Duodenal mucosa (tissue), 2 donors: ENCODE results near the gene UVRAG.

Experiments
- H3K27ac ChIP-seq: one replicate; pipeline ENCODE4 v1.7.0; 2013; ENCODE audit warnings: low read depth, low read length
- H3K27me3 ChIP-seq, 2 donors: one replicate each; pipeline ENCODE4 v1.7.0; 2013; ENCODE audit warnings: low read length in 2 of 2, control low read depth in 1 of 2; ENCODE audit not compliant: insufficient read depth in 2 of 2, control insufficient read depth in 1 of 2
- H3K36me3 ChIP-seq, 2 donors: one replicate each; pipeline ENCODE4 v1.7.0; 2013; ENCODE audit warnings: low read length in 2 of 2, control low read depth in 1 of 2; ENCODE audit not compliant: insufficient read depth in 2 of 2, control insufficient read depth in 1 of 2
- H3K4me1 ChIP-seq, 2 donors: one replicate each; pipeline ENCODE4 v1.7.0; 2013; ENCODE audit warnings: low read length in 2 of 2, control low read depth in 1 of 2; ENCODE audit not compliant: insufficient read depth in 2 of 2, control insufficient read depth in 1 of 2
- H3K4me3 ChIP-seq, 2 donors: one replicate each; pipeline ENCODE4 v1.7.0; 2013; ENCODE audit warnings: low read length in 2 of 2, low read depth in 1 of 2
- H3K9ac ChIP-seq, 2 donors: one replicate each; pipeline ENCODE4 v1.7.0; 2013; ENCODE audit warnings: low read length in 2 of 2, low read depth in 1 of 2
- H3K9me3 ChIP-seq, 2 donors: one replicate each; pipeline ENCODE4 v1.7.0; 2013; ENCODE audit warnings: low read length in 2 of 2, control low read depth in 1 of 2; ENCODE audit not compliant: control insufficient read depth in 1 of 2

Gene UVRAG

DNA sequence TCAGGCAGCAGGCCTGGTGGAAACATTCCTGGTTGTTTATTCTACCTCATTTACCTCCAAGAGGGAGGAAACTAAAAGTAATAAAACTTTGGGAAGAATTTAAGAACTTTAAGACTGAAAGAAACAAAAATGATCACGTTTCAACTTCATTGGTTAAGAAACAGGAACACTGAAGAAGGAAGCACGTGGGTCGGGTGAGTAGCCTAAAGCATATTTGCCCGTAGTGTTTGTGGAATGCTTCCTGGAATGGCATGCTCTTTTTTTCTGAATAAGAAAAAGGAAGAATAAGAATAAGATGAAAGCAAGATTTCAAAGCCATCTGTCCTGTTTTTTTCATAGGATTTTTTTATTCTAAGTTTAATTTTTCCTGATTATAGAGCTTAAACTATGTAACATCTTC is 308.2 kb downstream of the UVRAG start:
- H3K27me3 ChIP-seq = no peaks in the 10 kb centered on the region
- H3K4me3 ChIP-seq = no peak overlapping the region
- no peak overlapping the region for H3K27ac ChIP-seq
- no peak overlapping the region for H3K9ac ChIP-seq
- no peaks in the 10 kb centered on the region for H3K9me3 ChIP-seq
- H3K4me1 ChIP-seq = peaks cover 26 to 38% of the 10 kb centered on the region in 2 donors
- H3K36me3 ChIP-seq = no peaks in the 10 kb centered on the region

DNA sequence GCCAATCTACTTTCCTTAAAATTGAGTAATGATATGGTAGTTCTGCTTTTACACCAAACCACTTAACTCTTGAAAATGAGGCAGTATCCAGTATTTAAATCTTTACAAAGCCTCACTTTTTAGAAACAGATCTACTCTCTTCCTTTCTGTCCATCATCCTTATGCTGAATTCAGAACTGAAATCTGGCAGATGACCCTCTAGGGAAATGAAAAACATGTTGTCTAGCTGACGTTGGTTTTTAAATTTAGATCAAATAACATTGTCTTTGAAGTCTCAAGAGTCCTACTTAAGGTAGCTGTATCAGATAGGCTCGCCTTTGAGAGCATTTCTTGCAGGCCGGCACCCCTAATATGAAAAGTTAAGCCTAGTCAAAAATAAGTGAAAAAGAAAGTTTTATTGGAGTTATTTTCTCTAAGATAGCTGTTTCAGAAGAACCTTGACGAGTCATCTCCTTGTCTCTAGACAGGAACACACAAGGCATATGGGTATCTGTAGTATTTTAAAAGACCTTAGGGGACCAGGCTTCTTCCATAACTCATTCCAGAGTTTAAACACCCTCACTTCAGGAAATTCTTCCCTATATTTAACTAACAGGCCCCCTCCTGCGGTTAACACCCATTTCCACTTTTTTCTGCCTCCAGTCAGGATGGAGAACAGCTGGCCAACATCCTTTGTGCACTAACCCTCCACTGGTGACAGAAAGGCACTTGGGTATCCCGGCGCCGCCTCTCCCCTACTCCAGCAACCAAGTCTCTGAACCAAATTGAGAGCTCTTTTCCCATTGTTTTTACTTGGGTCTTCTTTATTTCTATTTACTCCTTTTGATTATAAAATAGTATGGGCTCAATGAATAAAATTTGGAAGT is 310.1 kb downstream of the UVRAG start:
- H3K4me3 ChIP-seq = no peak overlapping the region
- peaks cover 18 to 36% of the 10 kb centered on the region in 2 donors for H3K4me1 ChIP-seq
- H3K9me3 ChIP-seq = no peaks in the 10 kb centered on the region
- H3K9ac ChIP-seq = no peak overlapping the region
- no peaks in the 10 kb centered on the region for H3K27me3 ChIP-seq
- no peaks in the 10 kb centered on the region for H3K36me3 ChIP-seq
- no peak overlapping the region for H3K27ac ChIP-seq

GRCh38 chr11:76129729-76130128 is 314.7 kb downstream of the UVRAG start:
- Histone ChIP-seq H3K4me1 (peaks cover 19 to 31% of the 10 kb centered on the region in 2 donors), H3K9me3 (no peaks in the 10 kb centered on the region), H3K4me3 (no peak overlapping the region), H3K27ac (no peak overlapping the region), H3K9ac (no peak overlapping the region), H3K36me3 (no peaks in the 10 kb centered on the region), H3K27me3 (no peaks in the 10 kb centered on the region)

GRCh38 chr11:76131142-76131541 is 316.1 kb downstream of the UVRAG start:
- H3K9ac ChIP-seq = no peak overlapping the region

DNA sequence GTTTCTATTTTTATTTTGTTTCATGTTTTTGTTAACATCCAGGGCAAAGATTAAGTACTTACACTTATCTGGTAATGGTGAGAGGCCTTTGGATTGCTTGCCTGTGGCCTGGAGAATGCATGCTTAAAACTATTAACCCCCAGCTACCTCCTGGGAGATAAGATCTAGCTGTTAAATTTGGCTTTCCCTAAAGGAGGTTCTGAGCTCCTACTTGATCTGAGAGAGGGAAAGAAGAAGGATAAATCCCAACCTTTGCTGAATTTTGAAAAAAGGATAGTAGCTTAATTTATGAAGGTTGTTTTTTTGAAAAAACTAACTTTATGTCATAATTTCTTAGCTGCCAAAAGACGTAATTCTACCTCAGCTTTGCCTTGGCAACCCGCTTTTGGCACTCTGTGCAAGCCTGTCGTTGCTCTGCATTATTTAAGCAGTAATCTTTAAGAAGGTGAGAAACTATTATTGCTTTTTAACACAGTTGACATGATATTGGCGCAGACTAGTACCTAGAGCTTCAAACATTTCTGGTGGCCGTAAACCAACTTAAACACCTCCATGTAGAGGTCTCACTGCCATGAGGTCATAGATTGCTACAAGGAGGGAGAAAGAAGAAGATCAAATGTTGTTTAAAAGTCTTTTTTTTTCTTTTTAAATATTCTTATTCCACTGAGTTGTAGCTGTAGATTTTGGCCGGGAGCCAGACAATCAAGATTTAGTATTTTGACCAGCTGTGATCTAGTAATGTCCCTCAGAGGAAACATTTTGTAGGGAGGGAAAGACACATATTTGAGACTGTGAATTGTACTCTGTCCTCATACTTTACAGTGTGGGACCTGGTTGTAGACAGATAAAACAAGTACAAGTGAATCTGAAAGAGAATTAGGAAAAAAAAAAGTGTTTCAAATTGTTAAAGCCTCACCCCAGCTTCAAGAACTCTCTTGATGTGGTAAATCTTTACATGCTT is 316.9 kb downstream of the UVRAG start:
- no peaks in the 10 kb centered on the region for H3K27me3 ChIP-seq
- no peaks in the 10 kb centered on the region for H3K9me3 ChIP-seq
- H3K36me3 ChIP-seq = no peaks in the 10 kb centered on the region
- no peak overlapping the region for H3K4me3 ChIP-seq
- no peak overlapping the region for H3K9ac ChIP-seq
- no peak overlapping the region for H3K27ac ChIP-seq
- peaks cover 19 to 31% of the 10 kb centered on the region in 2 donors for H3K4me1 ChIP-seq

More at GRCh38 chr11:76131142-76131541, 316.1 kb downstream of the UVRAG start:
- Histone ChIP-seq H3K4me3 (no peak overlapping the region), H3K9me3 (no peaks in the 10 kb centered on the region), H3K27me3 (no peaks in the 10 kb centered on the region), H3K4me1 (peaks cover 19 to 31% of the 10 kb centered on the region in 2 donors), H3K27ac (no peak overlapping the region), H3K36me3 (no peaks in the 10 kb centered on the region)

- H3K27ac ChIP-seq = no peak overlapping the region
- H3K9ac ChIP-seq = no peak overlapping the region
- H3K9me3 ChIP-seq = no peaks in the 10 kb centered on the region
- no peaks in the 10 kb centered on the region for H3K36me3 ChIP-seq
- H3K27me3 ChIP-seq = no peaks in the 10 kb centered on the region
- peaks cover 15 to 22% of the 10 kb centered on the region in 2 donors for H3K4me1 ChIP-seq
- no peak overlapping the region for H3K4me3 ChIP-seq
These were observed 319.2 kb downstream of the UVRAG start for GRCh38 chr11:76134239-76134638.

DNA sequence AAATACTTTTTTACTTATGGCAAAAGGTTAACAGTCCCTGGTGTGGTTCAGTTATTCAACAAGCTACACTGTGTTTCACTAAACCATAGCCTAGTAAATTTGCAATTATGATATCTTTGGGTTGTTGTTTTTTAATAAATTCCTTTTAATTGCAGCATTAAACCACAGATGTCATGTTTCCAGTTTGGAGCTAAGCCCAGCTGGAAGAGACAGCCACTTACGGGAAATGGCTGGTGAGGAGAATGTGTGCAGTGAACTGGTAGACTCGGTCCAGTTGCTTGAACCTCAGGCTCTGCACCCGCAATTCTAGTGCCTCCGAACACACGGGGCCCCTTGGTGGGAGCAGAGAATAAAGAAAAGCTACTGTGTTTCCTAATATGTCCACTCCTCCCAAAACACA is 320.5 kb downstream of the UVRAG start:
- no peak overlapping the region for H3K27ac ChIP-seq
- no peaks in the 10 kb centered on the region for H3K9me3 ChIP-seq
- no peaks in the 10 kb centered on the region for H3K27me3 ChIP-seq
- peaks cover 13 to 15% of the 10 kb centered on the region in 2 donors for H3K4me1 ChIP-seq
- H3K36me3 ChIP-seq = peaks cover 0 to under 1% of the 10 kb centered on the region in 2 donors
- H3K9ac ChIP-seq = no peak overlapping the region
- H3K4me3 ChIP-seq = no peak overlapping the region

- H3K27me3 ChIP-seq = no peaks in the 10 kb centered on the region
- no peak overlapping the region for H3K9ac ChIP-seq
- no peak overlapping the region for H3K4me3 ChIP-seq
- H3K36me3 ChIP-seq = peaks cover 19 to 22% of the 10 kb centered on the region in 2 donors
- H3K4me1 ChIP-seq = no peaks in the 10 kb centered on the region
- no peaks in the 10 kb centered on the region for H3K9me3 ChIP-seq
- no peak overlapping the region for H3K27ac ChIP-seq
These were observed 324.3 kb downstream of the UVRAG start for GRCh38 chr11:76139314-76139713.

DNA sequence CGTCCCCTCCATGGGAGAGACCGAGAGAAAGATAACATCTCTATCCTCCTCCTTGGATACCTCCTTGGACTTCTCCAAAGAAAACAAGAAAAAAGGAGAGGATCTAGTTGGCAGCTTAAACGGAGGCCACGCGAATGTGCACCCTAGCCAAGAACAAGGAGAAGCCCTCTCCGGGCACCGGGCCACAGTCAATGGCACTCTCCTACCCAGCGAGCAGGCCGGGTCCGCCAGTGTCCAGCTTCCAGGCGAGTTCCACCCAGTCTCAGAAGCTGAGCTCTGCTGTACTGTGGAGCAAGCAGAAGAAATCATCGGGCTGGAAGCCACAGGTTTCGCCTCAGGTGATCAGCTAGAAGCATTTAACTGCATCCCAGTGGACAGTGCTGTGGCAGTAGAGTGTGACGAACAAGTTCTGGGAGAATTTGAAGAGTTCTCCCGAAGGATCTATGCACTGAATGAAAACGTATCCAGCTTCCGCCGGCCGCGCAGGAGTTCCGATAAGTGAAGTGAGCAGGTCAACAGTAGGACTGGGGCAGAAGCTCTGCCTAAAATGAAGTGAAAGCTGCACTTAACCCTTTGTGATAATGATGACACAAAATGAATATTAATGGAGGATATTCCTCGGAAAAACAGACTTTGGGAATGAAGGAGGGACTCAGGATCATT is 326.0 kb downstream of the UVRAG start:
- no peak overlapping the region for H3K9ac ChIP-seq
- no peak overlapping the region for H3K4me3 ChIP-seq
- peaks cover 21 to 22% of the 10 kb centered on the region in 2 donors for H3K36me3 ChIP-seq
- no peak overlapping the region for H3K27ac ChIP-seq
- H3K4me1 ChIP-seq = no peaks in the 10 kb centered on the region
- H3K27me3 ChIP-seq = no peaks in the 10 kb centered on the region
- no peaks in the 10 kb centered on the region for H3K9me3 ChIP-seq
